H1 (cell line): Measurements from ENCODE around the gene GOLGA1. TPM values are rescaled to one million over a fixed set of nuclear protein-coding genes. Genes with fewer than 3 reads are reported as not detected.

ENCODE experiments used
- BRCA1 ChIP-seq: IDR thresholded peaks from 2 replicates; pipeline ENCODE4 v1.6.1; 2012; ENCODE audit warnings: low read depth, low read length, improper control_type of control experiment
- HDAC2 ChIP-seq, 2 experiments: fragments of 300-600 bp in 1 of 2; sonication (generic) in 1 of 2; IDR thresholded peaks; 2 replicates each; pipeline ENCODE4 v1.6.1; 2011 to 2012; ENCODE audit warnings: low read depth in 2 of 2, low read length in 2 of 2, mild to moderate bottlenecking in 2 of 2, moderate library complexity in 2 of 2, borderline replicate concordance in 1 of 2, inconsistent platforms in 1 of 2
- HDAC6 ChIP-seq: IDR thresholded peaks from one replicate; pipeline ENCODE4 v1.7.1; 2012; ENCODE audit warnings: low read depth, mild to moderate bottlenecking, inconsistent platforms, low read length, moderate library complexity
- NRF1 ChIP-seq: IDR thresholded peaks from 2 replicates; pipeline ENCODE4 v1.6.1; 2011; ENCODE audit warnings: mild to moderate bottlenecking, low read depth, low read length, improper control_type of control experiment
- POU5F1 ChIP-seq: IDR thresholded peaks from 2 replicates; pipeline ENCODE4 v1.6.1; 2011; ENCODE audit warnings: low read depth, mild to moderate bottlenecking, low read length, moderate library complexity
- SIX5 ChIP-seq: IDR thresholded peaks from 2 replicates; pipeline ENCODE4 v1.6.1; 2011; ENCODE audit warnings: mild to moderate bottlenecking, low read depth, low read length
- YY1 ChIP-seq: IDR thresholded peaks from 2 replicates; pipeline ENCODE4 v1.6.1; 2011; ENCODE audit warnings: low read depth, mild to moderate bottlenecking, low read length
- polyA plus RNA-seq, 7 experiments: library from polyadenylated mRNA; depleted of rRNA in 3 of 7; stranded (reverse) in 5 of 7; unstranded in 2 of 7; fragments of >200 nt in 5 of 7; fragments of 200-250 nt in 2 of 7; gene quantifications; 1 replicate in 5 of 7; 2 replicates in 1 of 7; 4 replicates in 1 of 7; pipeline versions ENCODE4 v1.2.1 to v1.2.3, GENCODE V29; 2011 to 2013; ENCODE audit warnings: missing spikeins in 2 of 7, mixed read lengths in 2 of 7
- total RNA-seq: library from RNA; stranded (reverse); fragmentation: NEBNext Ultra II Directional; extraction: Animal tissue kit (Norgen Biotek cat#: 25700); gene quantifications from 2 replicates; pipeline ENCODE4 v1.2.1, GENCODE V29; 2021

Gene GOLGA1
- total and polyA plus RNA-seq, 2 of the 8 experiments (the other 6 are each of a cell fraction or from before 2014, with no cell fraction given) = 4.8 to 6.5 TPM

DNA sequence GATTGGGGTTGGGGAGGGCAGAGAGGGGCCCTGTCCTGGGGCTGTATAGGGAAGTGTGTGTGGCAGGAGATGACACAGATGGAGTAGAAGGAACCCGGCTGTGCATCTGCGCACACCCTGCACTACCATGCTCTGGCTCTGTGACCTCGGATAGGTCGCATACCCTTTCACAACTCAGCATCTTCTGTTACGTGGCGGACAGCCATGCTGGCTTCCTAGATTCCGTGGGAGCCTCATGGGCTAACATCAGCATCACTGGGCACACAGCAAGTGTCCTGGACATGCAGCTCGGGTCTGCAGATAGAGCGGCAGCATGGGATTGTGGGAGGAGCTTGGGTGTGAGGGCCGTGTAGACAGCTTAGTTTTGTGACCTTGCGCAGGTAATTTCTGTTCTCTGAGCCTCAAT, 69.7 kb downstream of the GOLGA1 start (continued):
- TF ChIP-seq YY1 (no peak), BRCA1 (no peak), HDAC6 (no peak), POU5F1 (no peak), HDAC2 (IDR thresholded peaks at IDR 0.05; ENCODE audit: borderline replicate concordance in 1 of 2, low read depth in 2 of 2, low read length in 2 of 2) (no peak), NRF1 (no peak), SIX5 (no peak)
